HepG2 (cell line): Measurements from ENCODE around the gene C20orf202. TPM values are rescaled to one million over a fixed set of nuclear protein-coding genes. Genes with fewer than 3 reads are reported as not detected.
A peak's percentile ranks its signal among the peaks of the same experiment; 100 is the strongest.

Experiments used
- ATAC-seq: fragments of 200-7000 bp; cut with Tn5 transposase; 3 replicates; pipeline ENCODE4 v1.9.1; 2020; ENCODE audit warnings: mild to moderate bottlenecking, moderate library complexity
- BruUV-seq: library from RNA; stranded (reverse); fragments of 400-500 nt; replicated peaks from 2 replicates; lab custom pipeline; 2021; lab: Mats Ljungman, UMichigan
- CTCF ChIA-PET: fragments of 300-600 bp; formaldehyde crosslinking; extraction: SDS; loops from one replicate; lab custom pipeline; 2021; ENCODE audit warnings: low total read pairs, inconsistent platforms, low intra/inter-chr PET ratio; lab: Yijun Ruan, JAX
- POLR2A ChIA-PET: fragments of 350-600 bp; sonication (Branson Sonifier 250); formaldehyde crosslinking; loops from one replicate; lab custom pipeline; 2020; ENCODE audit warnings: antibody characterized with exemption, inconsistent platforms; lab: Yijun Ruan, JAX
- DNase-seq: peaks from one replicate; pipeline ENCODE4 v3.0.0-alpha.2; 2015; ENCODE audit warnings: low spot score
- FAIRE-seq: peaks from 3 replicates; lab custom pipeline; 2011; peaks lifted over from hg19 to GRCh38; lab: Jason Lieb, UNC
- H2AFZ ChIP-seq: one replicate; pipeline ENCODE4 v1.6.1; 2011; ENCODE audit warnings: low read length, inconsistent platforms
- H3K27ac ChIP-seq: fragments of 300-600 bp; 3 replicates; pipeline ENCODE4 v1.8.0; 2011; ENCODE audit warnings: mixed run types, mild to moderate bottlenecking, mixed read lengths, low read length, inconsistent platforms; ENCODE audit not compliant: insufficient read depth; ENCODE audit errors: extremely low read length
- H3K27me3 ChIP-seq, 2 experiments: fragments of 200-600 bp in 1 of 2; 2 replicates in 1 of 2; 3 replicates in 1 of 2; pipeline versions ENCODE4 v1.6.0 to v1.8.0; 2011; ENCODE audit warnings: low read length in 2 of 2, mild to moderate bottlenecking in 2 of 2, moderate library complexity in 2 of 2, inconsistent platforms in 1 of 2; ENCODE audit not compliant: insufficient read depth in 2 of 2, control insufficient read depth in 1 of 2
- H3K36me3 ChIP-seq, 2 experiments: fragments of 200-600 bp in 1 of 2; replicated peaks in 1 of 2; 2 replicates in 1 of 2; 3 replicates in 1 of 2; pipeline versions ENCODE4 v1.5.1 to v1.8.0; 2011; ENCODE audit warnings: low read length in 2 of 2, inconsistent platforms in 1 of 2; ENCODE audit not compliant: insufficient read depth in 2 of 2, control insufficient read depth in 1 of 2
- H3K4me1 ChIP-seq: 2 replicates; pipeline ENCODE4 v1.5.1; 2012; ENCODE audit warnings: low read length, inconsistent platforms; ENCODE audit not compliant: insufficient read depth
- H3K4me2 ChIP-seq: 2 replicates; pipeline ENCODE4 v1.6.0; 2011; ENCODE audit warnings: low read depth, low read length, inconsistent platforms
- H3K4me3 ChIP-seq, 3 experiments: fragments of 200-600 bp in 1 of 3; sonication (generic), shearing (Covaris generic) in 1 of 3; replicated peaks in 1 of 3; 2 replicates each; pipeline ENCODE4 v1.5.1; 2011 to 2016; ENCODE audit warnings: low read length in 3 of 3, inconsistent platforms in 2 of 3, low read depth in 2 of 3, mild to moderate bottlenecking in 2 of 3, control low read depth in 1 of 3, mixed read lengths in 1 of 3; ENCODE audit not compliant: insufficient read depth in 1 of 3
- H3K79me2 ChIP-seq: one replicate; pipeline ENCODE4 v1.6.1; 2011; ENCODE audit warnings: low read length, inconsistent platforms; ENCODE audit not compliant: insufficient read depth
- H3K9ac ChIP-seq: 2 replicates; pipeline ENCODE4 v1.6.0; 2011; ENCODE audit warnings: mild to moderate bottlenecking, low read depth, low read length, inconsistent platforms; ENCODE audit not compliant: insufficient read depth
- H3K9me3 ChIP-seq: 2 replicates; pipeline ENCODE4 v1.5.1; 2012; ENCODE audit warnings: mild to moderate bottlenecking, low read length
- H4K20me1 ChIP-seq: 2 replicates; pipeline ENCODE4 v1.6.0; 2011; ENCODE audit warnings: inconsistent platforms, mild to moderate bottlenecking, low read length, moderate library complexity; ENCODE audit not compliant: insufficient read depth
- ATF7 ChIP-seq, 2 experiments: fragments of 450-650 bp in 1 of 2; sonication (generic) in 1 of 2; formaldehyde crosslinking in 1 of 2; IDR thresholded peaks; 2 replicates each; pipeline versions ENCODE4 v1.4.0 to v1.6.1; 2016 to 2020; ENCODE audit warnings: antibody characterized with exemption in 1 of 2, mild to moderate bottlenecking in 1 of 2, missing genetic modification reagents in 1 of 2
- CENPX ChIP-seq: sonication (generic); formaldehyde crosslinking; IDR thresholded peaks from 2 replicates; pipeline ENCODE4 v1.9.0; 2021; ENCODE audit warnings: mild to moderate bottlenecking, missing genetic modification reagents, moderate library complexity
- SNRNP70 ChIP-seq: fragments of 200-400 bp; formaldehyde crosslinking; IDR thresholded peaks from 2 replicates; pipeline ENCODE4 v1.6.1; 2017; ENCODE audit warnings: mild to moderate bottlenecking, low read depth, low read length, moderate library complexity
- SOX5 ChIP-seq: IDR thresholded peaks from 2 replicates; pipeline ENCODE4 v1.6.1; 2016; ENCODE audit warnings: borderline replicate concordance
- TMF1 ChIP-seq: sonication (generic); formaldehyde crosslinking; IDR thresholded peaks from 2 replicates; pipeline ENCODE4 v1.8.1; 2022; ENCODE audit warnings: low read depth, missing genetic modification reagents
- ZNF10 ChIP-seq: sonication (generic); formaldehyde crosslinking; IDR thresholded peaks from 2 replicates; pipeline ENCODE4 v1.4.0; 2020; ENCODE audit warnings: mild to moderate bottlenecking, low read depth, missing genetic modification reagents, borderline replicate concordance
- ZNF282 ChIP-seq: fragments of 450-650 bp; IDR thresholded peaks from 2 replicates; pipeline ENCODE4 v1.6.1; 2018; ENCODE audit not compliant: partially characterized antibody
- ZNF331 ChIP-seq: sonication (generic); formaldehyde crosslinking; IDR thresholded peaks from 2 replicates; pipeline ENCODE4 v1.4.0; 2020; ENCODE audit warnings: missing genetic modification reagents
- ZNF446 ChIP-seq: sonication (generic); formaldehyde crosslinking; IDR thresholded peaks from 2 replicates; pipeline ENCODE4 v1.5.0; 2020; ENCODE audit warnings: mild to moderate bottlenecking, missing genetic modification reagents
- WGBS: methylation state at CpG from one replicate; pipeline ENCODE4 v1.1.6; 2017; ENCODE audit warnings: low lambda C conversion rate; 5-methylcytosine and 5-hydroxymethylcytosine counted together
- in situ Hi-C: cut with HindIII; loops from 2 replicates; pipeline ENCODE4 v1.10.0; 2017; ENCODE audit warnings: low pct_unique_long_range_greater_than_20kb; ENCODE audit not compliant: extremely low pct_ligation_motif_present
- intact Hi-C: fragments of 100-400 bp; cut with micrococcal nuclease; formaldehyde crosslinking; loops from one replicate; pipeline ENCODE4 v1.10.0; 2022; ENCODE audit not compliant: unreplicated experiment
- polyA plus RNA-seq, 8 experiments: library from polyadenylated mRNA; depleted of rRNA in 3 of 8; stranded (reverse) in 7 of 8; unstranded in 1 of 8; fragments of >200 nt; fragmentation: Illumina TruSeq in 4 of 8; extraction: Trizol in 4 of 8; gene quantifications; 2 replicates each; pipeline versions ENCODE4 v1.2.1 to v1.2.3, GENCODE V29; 2011 to 2016; ENCODE audit warnings: low read depth in 4 of 8, missing spikeins in 1 of 8, mixed read lengths in 1 of 8; ENCODE audit not compliant: insufficient read depth in 1 of 8
- total RNA-seq, 5 experiments: library from RNA; depleted of rRNA; stranded (reverse); fragments of >200 nt; fragmentation: Illumina TruSeq; extraction: Trizol; gene quantifications; 2 replicates each; pipeline ENCODE4 v1.2.3, GENCODE V29; 2016; ENCODE audit warnings: low read depth in 1 of 5
- TF ChIP-seq, protein P1 (sequence below): sonication (generic); formaldehyde crosslinking; IDR thresholded peaks from 2 replicates; pipeline ENCODE4 v1.4.0; 2020; ENCODE audit warnings: mild to moderate bottlenecking, missing genetic modification reagents, borderline replicate concordance

Gene C20orf202
- total and polyA plus RNA-seq, 2 of the 13 experiments (the other 11 are each of a cell fraction or from before 2014, with no cell fraction given): 0.20 to 1.2 TPM

DNA sequence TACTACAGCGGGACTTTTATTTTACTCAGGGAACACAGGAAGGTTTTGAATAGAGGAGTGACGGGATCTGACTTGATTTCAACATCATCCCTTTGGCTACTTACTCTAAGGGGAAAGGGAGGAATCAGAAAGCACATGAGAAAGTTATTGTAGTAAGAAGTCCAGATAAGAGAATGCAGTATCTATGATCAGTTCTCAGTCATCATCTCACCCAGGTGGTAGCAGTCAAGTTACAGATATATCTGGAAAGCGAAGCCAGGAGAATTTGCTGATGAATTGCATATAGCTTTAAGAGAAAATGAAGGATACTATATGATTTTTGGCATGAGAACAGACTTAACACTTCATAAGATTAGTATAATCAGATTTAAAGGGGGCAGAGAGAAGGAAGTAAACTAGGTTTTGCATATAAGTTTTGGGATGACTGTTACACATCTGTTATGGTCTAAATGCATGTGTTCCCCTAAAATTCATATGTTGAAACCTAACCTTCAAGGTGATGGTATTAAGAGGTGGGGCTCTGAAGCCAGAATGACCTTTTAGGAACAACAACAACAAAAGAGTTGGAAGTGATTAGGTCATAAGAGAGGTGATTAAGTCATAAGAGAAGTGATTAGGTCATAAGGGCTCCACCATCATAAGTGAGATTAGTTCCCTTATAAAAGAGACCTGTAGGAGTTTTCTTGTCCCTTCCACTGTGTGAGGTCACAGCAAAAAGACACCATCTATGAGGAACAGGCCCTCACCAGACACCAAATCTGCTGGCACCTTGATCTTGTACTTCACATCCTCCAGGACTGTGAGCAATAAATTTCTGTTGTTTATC, 29.2 kb downstream of the C20orf202 start:
- WGBS: 5% methylated on average over 3 of the region's 3 CpGs
- intact Hi-C loops: no loop called here
- Histone ChIP-seq H3K36me3 (no peaks in the 10 kb centered on the region), H3K4me2 (no peak overlapping the region), H3K4me3 (no peak overlapping the region), H2AFZ (no peak overlapping the region), H4K20me1 (no peaks in the 10 kb centered on the region), H3K9me3 (no peaks in the 10 kb centered on the region), H3K27ac (no peak overlapping the region), H3K9ac (no peak overlapping the region), H3K4me1 (no peaks in the 10 kb centered on the region), H3K79me2 (no peaks in the 10 kb centered on the region), H3K27me3 (peaks cover 0 to 10% of the 10 kb centered on the region in 2 experiments)
- ChIA-PET POLR2A (no interaction called here), CTCF (no interaction called here)
- in situ Hi-C loops: no loop called here
- TF ChIP-seq, protein P1, sequence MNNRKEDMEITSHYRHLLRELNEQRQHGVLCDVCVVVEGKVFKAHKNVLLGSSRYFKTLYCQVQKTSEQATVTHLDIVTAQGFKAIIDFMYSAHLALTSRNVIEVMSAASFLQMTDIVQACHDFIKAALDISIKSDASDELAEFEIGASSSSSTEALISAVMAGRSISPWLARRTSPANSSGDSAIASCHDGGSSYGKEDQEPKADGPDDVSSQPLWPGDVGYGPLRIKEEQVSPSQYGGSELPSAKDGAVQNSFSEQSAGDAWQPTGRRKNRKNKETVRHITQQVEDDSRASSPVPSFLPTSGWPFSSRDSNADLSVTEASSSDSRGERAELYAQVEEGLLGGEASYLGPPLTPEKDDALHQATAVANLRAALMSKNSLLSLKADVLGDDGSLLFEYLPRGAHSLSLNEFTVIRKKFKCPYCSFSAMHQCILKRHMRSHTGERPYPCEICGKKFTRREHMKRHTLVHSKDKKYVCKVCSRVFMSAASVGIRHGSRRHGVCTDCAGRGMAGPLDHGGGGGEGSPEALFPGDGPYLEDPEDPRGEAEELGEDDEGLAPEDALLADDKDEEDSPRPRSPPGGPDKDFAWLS (CRISPR knock-in tag): no peak
- no peak for TF ChIP-seq ZNF446
- TF ChIP-seq CENPX (CRISPR knock-in tag): no peak
- peak; percentile 75 for TF ChIP-seq ATF7 (IDR thresholded peaks at IDR 0.05)
- TF ChIP-seq ATF7 (CRISPR knock-in tag; IDR thresholded peaks at IDR 0.05): no peak
- TF ChIP-seq SOX5 (CRISPR knock-in tag): no peak
- DNase-seq (no peak), ATAC-seq (no peak), FAIRE-seq (no peak)
- no TSS peak for BruUV-seq

DNA sequence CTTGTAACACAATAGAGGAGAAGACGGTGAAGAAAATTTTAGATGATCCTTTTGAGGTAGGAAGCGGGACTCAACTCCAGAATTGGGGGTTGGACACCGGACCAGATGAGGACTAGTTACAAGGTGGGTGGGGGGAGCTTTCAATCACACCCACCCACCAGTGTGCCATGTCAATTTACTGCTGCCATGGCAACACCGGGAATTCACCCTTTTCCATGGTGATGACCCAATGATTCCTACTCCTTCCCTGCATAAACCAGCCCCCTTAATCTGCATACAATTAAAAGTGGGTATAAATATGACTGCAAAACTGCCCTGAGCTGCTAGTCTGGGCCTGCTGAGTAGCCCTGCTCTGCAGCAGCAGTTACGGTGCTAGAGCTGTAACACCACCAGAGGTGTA, 37.3 kb downstream of the C20orf202 start:
- intact Hi-C loops (no loop called here), in situ Hi-C loops (no loop called here)
- Histone ChIP-seq H3K9me3 (no peaks in the 10 kb centered on the region), H3K4me1 (no peaks in the 10 kb centered on the region), H2AFZ (no peak overlapping the region), H3K27ac (no peak overlapping the region), H3K4me2 (no peak overlapping the region), H3K36me3 (no peaks in the 10 kb centered on the region), H3K9ac (no peak overlapping the region), H3K27me3 (peaks cover 0 to 4% of the 10 kb centered on the region in 2 experiments; a peak in 1 of 5 replicates), H3K79me2 (no peaks in the 10 kb centered on the region), H4K20me1 (no peaks in the 10 kb centered on the region), H3K4me3 (no peak overlapping the region)
- FAIRE-seq (no peak), DNase-seq (no peak), ATAC-seq (no peak)
- TF ChIP-seq ZNF282 (no peak), TMF1 (CRISPR knock-in tag) (no peak), SNRNP70 (no peak), ZNF331 (CRISPR knock-in tag) (no peak), ZNF10 (CRISPR knock-in tag) (no peak)
- BruUV-seq: no TSS peak
- CTCF ChIA-PET: no interaction called here
- 16% methylated on average over 5 of the region's 5 CpGs for WGBS
- POLR2A ChIA-PET: no interaction called here
